NCI-H526 (cell line): ENCODE measurements around the gene SDK2.

Experiments
- DNase-seq, 2 experiments: peaks; one replicate each; lab custom pipeline; 2025; lab: John Stamatoyannopoulos, UW

The SDK2 gene

GRCh38 chr17:73508931-73509605, 135.2 kb downstream of the SDK2 start:
- no peak for DNase-seq

GRCh38 chr17:73508057-73508930, 136.0 kb downstream of the SDK2 start:
- DNase-seq: no peak

- DNase-seq: peak; percentile 80 to 86
Observed at GRCh38 chr17:73506470-73507435, 137.5 kb downstream of the SDK2 start.

- no peak for DNase-seq
Observed at GRCh38 chr17:73503560-73503959, 140.7 kb downstream of the SDK2 start.

GRCh38 chr17:73500414-73500999, 143.7 kb downstream of the SDK2 start:
- DNase-seq: no peak

GRCh38 chr17:73498886-73499554, 145.2 kb downstream of the SDK2 start:
- DNase-seq: no peak

- no peak for DNase-seq
Observed at GRCh38 chr17:73498176-73498575, 146.1 kb downstream of the SDK2 start.

- DNase-seq: no peak
Observed at GRCh38 chr17:73497721-73498120, 146.5 kb downstream of the SDK2 start.

- DNase-seq: no peak
Observed at GRCh38 chr17:73496232-73496631, 148.0 kb downstream of the SDK2 start.

- DNase-seq: no peak
Observed at GRCh38 chr17:73495641-73496040, 148.6 kb downstream of the SDK2 start.

GRCh38 chr17:73494950-73495349, 149.3 kb downstream of the SDK2 start:
- DNase-seq: no peak

- DNase-seq: no peak
Observed at GRCh38 chr17:73493956-73494926, 150.0 kb downstream of the SDK2 start.

GRCh38 chr17:73492821-73493814, 151.1 kb downstream of the SDK2 start:
- DNase-seq: peak; percentile 93 to 97

- peak in 1 of 2 experiments; percentile 35 for DNase-seq
Observed at GRCh38 chr17:73492125-73492820, 152.0 kb downstream of the SDK2 start.

- DNase-seq: no peak
Observed at GRCh38 chr17:73491648-73492047, 152.6 kb downstream of the SDK2 start.

- DNase-seq: no peak
Observed at GRCh38 chr17:73490851-73491250, 153.4 kb downstream of the SDK2 start.

- no peak for DNase-seq
Observed at GRCh38 chr17:73489991-73490390, 154.3 kb downstream of the SDK2 start.

- DNase-seq: no peak
Observed at GRCh38 chr17:73489333-73489732, 154.9 kb downstream of the SDK2 start.
